ENCODE results near the gene MOB3A. TPM values are rescaled to one million over a fixed set of nuclear protein-coding genes. Genes with fewer than 3 reads are reported as not detected.
A peak's percentile ranks its signal among the peaks of the same experiment; 100 is the strongest.
"Not testable (repeated sequence)": the region's sequence is repeated elsewhere in the genome, so short reads cannot be mapped to it uniquely, and the experiment has no call there.

MOB3A gene
- 59.0 TPM for total RNA-seq

DNA sequence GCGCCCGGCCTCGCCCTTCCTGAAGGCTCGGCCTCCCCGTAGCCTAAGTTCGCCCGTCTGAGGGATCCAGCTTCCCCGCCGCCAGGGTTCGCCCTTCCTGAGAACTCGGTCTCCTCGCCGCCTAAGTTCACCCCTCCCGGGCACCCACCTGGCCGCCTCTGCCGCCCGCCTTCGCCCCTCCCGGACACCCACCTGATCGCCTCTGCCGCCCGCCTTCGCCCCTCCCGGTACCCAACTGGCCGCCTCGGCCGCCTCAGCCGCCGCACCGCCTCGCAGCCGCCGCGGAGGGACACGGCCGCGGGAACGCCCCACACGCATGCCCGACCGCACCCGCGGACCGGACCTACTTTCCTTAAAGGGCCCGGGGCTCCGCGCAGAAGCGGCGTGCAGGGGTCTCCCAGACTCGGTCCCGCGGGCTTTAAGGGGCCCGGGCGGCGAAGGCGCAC lies at the start of gene MOB3A:
Gene MOB3A, minus strand, starts transcription at position 293 of the 446 bp plus-strand sequence. CDS start 17,766 bp downstream, outside the sequence.
- peak; percentile 91 for DNase-seq (ENCODE audit: low spot score)

DNA sequence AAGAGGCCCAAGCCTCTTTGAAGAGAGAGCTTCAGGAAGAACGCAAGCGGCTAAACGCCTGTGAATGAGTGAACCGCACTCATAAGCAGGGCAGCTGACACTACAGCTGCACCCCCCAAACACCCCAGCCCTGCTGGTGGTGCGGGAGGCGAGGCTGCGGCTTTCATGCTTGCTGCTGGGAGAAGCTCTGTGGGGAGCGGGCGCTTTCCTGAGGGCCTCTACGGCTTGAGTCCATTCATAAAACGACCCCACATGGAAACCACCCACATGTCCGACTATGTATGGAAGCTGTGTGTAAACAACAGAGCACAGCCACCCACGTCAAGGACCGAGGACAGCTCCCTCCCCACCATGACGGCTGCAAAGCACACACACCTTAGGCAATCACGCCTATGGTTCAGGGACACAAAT lies 49.7 kb upstream of the MOB3A start:
- no peak for DNase-seq (ENCODE audit: low spot score)

DNA sequence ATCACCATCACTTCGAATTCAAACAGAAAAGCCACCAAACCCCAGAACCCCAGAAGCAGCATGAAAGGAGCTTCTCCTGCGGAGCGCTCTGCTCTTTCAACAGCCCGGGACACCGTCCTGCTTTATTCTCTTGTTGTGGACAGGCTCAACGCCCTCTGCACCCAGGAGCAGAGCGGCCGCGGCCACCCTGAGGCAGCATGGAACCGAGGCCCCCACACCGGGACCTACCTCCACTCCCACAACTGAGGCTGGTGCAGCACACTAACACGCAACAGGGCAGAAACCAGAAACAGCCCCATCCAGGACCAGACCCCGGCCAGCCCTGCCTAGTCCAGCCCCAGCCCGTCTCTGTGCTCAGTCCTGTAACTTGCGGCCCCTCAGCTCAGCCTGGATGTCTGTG lies 48.1 kb upstream of the MOB3A start:
- no peak for DNase-seq (ENCODE audit: low spot score)

DNA sequence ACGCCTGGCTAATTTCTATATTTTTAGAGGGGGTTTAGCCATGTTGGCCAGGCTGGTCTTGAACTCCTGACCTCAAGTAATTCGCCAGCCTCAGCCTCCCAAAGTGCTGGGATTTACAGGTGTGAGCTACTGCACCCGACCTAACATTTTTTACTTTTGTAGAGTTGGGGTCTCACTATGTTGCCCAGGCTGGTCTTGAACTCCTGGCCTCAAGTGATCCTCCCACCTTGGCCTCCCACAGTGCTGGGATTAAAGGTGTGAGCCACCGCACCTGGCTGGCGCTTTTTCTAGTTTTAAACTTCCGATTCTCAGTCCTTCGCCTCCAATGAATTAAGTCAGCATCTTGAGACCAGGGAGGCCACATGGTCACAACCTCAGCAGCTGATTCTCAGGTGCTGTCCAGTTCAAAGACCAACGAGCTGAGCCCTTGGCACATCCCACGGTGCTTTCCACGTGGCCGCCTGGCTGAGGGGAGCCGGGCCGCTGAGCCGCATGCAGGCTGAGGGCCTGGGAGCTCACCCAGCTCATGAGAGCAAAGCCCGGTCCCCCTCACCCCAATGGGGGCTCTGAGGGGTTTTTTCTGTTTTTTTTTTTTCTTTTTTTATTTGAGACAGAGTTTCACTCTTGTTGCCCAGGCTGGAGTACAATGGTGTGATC lies 46.2 kb upstream of the MOB3A start:
- DNase-seq (ENCODE audit: low spot score) = no peak

DNA sequence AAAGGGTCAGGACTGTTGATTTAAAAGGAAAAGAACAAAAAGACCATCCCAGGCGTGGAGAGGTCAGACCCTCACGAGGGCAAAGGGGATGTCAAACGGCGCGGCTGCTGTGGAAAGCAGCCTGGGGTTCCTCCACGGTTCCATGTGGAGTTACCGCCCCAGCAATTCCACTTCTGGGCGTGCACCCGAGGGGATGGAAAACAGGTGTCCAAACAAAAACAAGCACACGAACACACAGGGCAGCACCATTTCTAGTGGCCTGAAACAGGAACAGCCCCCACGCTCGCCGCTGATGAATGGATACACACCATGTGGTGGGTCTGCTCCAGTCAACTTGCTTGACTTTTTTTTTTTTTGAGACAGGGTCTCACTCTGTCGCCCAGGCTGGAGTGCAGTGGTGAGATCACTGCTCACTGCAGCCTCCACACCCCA lies 44.0 kb upstream of the MOB3A start:
- DNase-seq (ENCODE audit: low spot score) = no peak

DNA sequence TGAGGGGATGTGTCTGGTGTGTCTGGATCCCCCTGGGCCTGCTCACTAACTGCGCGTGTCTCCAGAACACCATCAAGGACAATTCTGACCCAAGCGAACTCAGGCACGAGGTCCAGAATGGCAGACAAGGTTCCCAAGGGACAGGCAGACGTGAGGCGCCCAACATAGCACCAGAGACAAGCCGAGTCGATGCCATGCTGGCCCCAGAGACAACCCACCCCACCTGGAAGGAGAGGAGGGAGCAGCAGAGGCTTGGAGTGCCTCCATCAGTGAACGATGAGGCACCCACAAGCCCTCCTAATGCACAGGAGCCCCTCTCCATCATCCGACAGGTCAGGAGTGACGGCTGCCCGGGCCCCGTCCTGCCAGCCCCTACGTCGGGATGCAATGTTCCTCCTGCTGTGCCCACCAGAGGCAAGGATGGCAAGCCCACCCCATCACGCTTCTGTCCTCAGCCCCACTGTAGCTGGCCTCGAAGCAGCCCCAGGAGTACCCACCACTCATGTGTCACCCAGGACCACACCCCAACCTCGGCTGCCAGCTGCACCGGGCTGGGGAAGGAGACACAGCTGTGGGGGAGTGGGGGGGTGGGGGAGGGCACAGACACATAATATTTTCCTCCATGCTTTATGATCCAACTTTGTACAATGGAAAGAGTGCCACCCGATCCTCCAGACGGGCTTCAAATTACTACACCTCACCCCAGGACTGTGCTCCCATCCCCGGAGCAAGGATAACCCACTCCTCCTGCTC lies 43.4 kb upstream of the MOB3A start:
- no peak for DNase-seq (ENCODE audit: low spot score)

DNA sequence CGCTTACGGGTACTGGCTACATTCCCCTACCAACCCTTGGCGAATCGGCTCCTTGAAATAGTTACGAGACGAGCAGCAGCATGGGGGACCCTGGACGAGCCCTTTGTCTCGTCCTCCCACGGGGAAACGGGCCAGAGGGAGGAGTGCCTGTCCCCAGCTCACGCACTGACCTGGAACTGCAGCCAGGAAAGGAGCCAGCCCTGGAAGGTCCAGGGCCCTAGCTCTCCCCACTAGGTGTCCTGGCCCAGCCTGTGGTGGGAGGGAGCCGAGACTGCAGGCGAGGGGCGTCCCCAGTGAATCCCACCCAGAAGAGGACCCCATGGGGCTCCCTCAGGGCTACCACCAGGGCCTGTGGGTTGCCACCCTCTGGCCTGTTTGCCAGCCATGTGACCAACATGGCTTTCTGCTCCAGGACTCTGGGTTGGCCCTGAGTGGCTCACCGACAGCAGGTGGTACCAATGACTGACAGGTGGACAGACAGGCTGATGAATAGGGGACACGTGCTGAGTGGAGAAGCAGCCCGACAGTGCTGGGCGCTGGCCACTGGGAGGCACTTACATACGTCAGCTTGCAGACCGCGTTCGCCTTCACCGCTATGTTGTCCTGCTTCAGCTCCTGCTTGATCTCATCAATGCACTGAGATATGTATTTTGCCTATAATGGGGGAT lies 42.1 kb upstream of the MOB3A start:
- no peak for DNase-seq (ENCODE audit: low spot score)

DNA sequence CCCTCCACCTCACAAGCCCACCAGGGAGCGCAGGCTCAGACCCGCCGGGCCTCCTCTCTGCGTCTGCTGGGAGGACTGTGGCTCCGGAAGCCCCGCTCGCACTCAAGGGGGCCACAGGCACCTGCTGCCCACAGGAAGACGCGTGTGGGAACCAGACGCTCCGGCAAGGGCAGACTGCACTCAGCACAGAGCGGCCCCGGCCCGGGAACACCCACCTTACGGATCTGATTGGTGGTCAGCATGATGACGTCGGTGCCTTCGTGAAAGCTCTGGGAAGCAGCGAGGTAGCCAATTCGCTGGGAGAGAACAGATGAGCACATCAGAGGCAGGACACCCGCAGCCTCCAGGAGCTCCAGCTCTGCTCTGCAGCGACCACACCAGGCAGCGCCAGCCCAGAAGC lies 40.7 kb upstream of the MOB3A start:
- no peak for DNase-seq (ENCODE audit: low spot score)

DNA sequence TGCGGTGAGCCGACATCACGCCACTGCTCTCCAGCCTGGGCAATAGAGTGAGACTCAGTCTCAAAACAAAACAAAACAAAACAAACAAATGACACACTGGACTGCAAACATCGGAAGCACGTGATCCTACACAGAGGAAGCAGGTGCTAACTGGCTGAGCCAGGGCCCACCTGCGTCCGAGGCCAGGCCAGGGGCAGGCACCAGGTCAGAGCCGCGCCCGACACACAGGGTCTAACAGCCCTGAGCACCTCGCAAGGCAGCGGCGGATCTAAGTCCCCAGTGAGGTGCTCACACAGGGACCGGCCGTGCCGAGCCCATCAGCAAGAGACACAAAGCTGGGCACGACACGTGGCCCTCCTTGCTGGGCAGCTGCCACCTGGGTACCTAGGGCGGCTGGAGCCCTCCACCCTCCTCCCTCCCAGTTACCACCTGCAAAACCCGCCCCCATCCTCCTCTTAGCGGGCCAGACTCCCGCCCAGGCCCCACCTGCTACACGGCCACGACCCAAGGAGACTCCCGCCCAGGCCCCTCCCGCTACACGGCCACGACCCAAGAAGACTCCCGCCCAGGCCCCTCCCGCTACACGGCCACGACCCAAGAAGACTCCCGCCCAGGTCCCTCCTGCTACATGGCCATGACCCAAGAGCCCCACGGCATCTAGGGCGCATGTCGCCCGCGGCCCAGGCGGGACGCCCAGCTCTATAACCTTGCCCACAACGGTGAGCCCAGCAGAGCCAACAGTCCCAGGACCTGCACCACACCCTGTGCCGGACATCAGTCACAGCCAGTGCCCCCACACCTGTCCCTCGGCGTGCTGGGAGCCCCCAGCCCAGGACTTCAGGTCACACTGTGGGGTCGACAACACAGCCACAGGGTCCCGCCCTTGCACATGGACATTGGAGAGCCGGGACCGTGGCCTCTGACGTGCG lies 39.6 kb upstream of the MOB3A start:
- DNase-seq (ENCODE audit: low spot score) = no peak

DNA sequence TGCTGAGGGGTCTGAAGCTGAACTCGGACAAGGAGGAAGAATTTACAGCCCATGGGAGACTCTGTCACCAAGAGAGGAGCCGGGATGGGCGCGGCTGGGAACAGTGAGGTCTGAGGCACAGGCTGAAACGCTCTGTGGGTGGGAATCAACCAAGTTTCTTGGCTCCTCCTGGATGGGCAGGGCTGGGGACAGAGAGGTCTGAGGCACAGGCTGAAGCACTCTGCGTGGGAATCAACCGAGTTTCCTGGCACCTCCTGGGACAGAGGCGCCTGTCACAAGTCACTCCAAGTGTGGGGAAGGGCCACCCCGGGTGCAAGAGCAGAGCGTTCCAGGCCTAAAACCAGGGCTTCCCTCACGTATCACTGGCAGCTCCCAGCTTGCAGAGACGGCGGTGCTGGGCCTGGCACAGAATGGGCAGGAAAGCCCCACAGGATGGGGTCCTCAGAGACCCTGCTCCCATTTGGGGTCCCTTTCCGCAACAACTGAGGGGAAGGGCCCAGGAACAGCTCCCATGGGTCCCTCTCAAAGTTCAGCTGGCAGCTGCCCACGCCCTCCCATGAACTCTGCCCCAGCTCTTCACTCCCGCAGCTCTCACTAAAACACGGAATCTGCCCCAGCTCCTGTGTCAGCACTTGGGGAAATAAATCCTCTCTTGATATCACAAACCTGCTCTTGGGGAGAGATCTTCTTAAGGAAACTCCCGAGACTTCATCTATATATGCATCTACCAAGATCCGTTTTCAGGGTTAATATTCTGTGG lies 36.8 kb upstream of the MOB3A start:
- no peak for DNase-seq (ENCODE audit: low spot score)

DNA sequence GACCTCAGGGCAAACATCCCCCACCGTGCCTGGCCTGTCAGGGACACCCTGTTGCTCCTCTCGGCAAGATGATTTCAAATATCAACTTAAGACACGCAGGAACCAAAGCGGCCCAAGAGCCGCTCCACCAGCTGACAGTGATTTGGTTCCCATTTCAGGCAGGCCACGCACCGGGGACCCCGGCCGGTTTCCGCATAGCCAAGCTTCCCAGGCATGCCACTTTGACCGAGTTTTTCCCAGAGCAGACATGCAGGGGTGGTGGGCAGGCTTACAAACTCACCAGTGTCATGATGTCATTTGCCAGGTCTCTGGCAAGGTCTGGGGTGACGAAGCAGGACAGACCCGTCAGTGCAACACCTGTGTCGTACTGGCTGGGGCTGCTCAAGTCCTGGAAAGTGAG lies 36.1 kb upstream of the MOB3A start:
- no peak for DNase-seq (ENCODE audit: low spot score)

DNA sequence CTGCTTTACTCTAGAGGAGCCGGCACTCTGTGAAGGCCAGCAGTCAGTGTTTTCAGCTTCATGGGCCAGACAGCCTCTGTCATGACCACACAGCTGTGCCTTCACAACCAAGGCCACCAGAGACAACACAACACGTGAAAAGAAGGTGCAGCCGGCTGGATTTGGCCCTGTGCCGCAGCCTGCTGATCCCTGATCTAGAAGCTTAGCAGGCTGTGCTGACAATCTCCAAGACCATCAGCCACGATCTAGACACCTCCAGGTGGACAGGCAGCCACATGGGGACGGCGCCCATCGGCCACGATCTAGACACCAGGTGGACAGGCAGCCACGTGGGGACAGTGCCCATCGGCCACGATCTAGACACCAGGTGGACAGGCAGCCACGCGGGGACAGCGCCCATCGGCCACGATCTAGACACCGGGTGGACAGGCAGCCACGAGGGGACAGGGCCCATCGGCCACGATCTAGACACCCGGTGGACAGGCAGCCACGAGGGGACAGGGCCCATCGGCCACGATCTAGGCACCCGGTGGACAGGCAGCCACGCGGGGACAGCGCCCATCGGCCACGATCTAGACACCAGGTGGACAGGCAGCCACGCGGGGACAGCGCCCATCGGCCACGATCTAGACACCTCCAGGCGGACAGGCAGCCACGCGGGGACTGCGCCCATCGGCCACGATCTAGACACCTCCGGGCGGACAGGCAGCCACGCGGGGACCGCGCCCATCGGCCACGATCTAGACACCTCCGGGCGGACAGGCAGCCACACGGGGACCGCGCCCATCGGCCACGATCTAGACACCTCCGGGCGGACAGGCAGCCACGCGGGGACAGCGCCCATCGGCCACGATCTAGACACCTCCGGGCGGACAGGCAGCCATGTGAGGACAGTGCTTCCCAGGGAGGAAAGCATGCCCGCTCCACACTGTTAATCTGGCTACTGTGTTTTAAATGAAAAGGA lies 35.2 kb upstream of the MOB3A start:
- DNase-seq (ENCODE audit: low spot score) = not testable (repeated sequence)

DNA sequence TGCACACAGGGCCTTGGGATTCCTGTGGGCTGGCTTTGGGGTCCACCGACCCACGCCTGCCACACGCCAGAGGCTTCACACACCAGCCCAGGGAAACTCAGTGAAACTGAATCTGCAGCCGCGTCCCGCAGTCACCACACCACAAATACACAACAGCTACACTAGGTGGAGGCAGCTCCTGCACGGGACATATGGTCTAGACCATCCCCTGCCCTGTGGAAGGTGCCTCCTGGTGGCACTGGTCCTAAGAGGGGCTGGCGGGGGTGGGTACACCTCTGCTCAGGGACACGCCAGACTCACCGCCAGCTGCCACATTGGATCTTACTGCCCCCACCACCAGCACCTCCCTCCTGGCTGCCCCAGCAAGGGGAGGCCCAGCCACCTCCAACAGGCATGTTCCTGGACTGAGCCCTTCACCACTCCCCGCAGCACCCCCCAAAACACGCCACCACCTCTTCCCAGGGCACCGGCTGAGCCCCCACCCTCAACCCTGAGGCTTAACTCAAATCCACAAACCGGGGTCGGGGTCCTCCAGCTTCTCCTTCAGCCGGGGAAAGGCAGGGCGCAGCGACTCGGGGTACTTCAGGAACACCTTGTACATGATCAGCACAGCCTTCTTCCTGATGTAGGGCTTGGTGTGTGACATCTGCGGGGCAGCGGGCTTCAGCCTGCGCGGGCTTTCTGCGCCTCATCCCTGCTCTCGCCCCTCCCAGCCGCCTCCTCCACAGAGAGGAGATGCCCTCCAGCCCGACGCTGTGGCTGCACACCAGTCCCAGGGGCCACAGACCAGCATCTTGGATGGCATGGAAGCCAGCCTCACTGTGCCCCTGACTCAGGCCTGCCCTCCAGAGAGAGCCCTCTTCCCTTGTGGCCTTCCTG lies 34.0 kb upstream of the MOB3A start:
- DNase-seq (ENCODE audit: low spot score) = no peak

DNA sequence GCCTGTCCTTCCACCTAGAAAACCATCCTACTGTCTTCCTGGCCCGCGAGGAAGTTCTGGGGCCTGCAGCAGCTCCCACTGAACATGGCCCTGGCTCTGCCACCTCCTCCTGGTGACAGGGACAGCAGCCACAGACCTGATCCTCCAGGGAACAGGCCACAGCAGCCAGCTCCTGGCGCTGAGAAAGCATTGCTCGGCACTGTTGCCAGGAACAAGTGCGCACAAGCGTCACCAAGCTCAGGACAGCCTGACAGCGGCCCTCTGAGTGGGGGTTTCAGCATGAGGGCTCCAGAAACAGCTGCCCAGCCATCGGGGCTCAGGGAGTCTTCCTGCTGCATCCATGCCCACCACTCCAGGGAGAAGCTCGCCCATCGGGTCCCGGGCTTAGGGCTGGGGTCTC lies 33.4 kb upstream of the MOB3A start:
- no peak for DNase-seq (ENCODE audit: low spot score)

DNA sequence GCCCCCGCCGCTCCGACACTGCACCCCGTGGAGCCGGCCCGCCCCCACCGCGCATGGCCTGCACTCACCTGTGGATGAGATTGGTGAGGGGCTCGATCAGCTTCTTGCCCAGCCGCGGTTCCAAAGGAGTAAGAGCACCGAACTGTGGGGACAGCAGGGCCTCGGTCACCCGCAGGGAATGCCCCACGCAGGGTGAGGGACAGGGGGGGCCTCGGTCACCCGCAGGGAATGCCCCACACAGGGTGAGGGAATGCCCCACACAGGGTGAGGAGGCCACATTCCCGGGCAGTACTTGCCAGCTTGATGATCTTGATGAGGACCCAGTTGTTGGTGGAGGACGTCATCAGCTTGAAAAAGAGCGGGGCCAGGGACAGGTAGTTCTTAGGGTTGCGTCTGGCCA lies 32.9 kb upstream of the MOB3A start:
- DNase-seq (ENCODE audit: low spot score) = no peak

DNA sequence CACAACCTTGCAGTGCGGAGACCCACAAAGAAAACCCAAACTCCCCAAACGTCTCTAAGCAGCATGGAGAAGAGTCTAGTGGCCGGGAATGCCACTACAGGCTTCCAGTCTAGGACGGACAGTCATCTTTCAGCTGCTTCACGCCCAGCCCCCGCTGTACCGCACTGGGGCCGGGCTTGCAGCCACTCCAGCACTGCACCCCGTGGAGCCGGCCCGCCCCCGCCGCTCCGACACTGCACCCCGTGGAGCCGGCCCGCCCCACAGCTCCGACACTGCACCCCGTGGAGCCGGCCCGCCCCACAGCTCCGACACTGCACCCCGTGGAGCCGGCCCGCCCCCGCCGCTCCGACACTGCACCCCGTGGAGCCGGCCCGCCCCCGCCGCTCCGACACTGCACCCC lies 32.1 kb upstream of the MOB3A start:
- not testable (repeated sequence) for DNase-seq (ENCODE audit: low spot score)

DNA sequence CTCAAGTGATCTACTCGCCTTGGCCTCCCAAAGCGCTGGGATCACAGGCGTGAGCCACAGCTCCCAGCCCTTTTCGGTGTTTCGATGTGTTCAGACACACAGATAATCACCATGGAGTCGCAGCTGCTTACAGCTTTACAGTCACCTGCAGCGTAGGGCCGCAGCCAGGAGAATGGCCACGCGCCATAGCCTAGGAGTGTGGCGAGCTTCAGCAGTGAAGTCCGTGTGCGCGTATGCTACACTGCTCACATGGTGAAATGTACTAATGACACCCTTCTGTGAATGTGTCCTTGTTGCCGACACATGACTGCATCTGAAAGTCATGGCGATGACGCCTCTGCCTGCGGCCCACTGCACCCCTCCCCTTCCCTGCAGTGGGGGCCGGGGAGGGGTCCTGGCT lies 31.6 kb upstream of the MOB3A start:
- no peak for DNase-seq (ENCODE audit: low spot score)

DNA sequence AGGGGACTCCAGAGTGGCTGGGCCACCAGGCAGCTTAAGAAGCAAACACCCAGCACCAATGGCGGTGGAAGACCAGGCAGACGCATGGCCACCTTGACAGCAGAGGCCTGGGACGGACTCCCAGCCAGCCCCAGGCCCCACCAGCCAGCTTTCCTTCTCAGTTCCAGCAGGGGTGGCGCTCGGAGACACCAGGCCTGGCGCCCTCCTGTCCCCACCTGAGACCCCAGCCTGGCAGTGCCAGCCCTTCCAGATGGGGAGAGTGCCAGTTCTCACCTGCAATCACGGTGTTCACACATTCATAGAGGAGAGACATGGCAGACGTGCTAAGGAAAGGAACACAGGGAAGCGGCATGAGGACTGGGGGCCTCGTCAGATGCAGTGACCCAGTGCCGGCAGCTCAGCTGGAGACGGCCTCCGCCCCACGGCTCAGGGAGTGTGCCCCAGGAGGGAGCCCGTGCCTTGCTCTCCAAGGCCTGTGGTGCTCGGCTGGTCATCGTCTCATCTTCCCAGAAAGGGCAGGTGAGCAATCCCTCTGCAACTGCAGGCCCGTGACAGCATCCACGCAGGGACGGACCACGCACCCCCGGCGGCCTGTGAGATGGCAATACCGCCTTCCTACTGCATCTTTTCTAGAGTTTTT lies 30.9 kb upstream of the MOB3A start:
- no peak for DNase-seq (ENCODE audit: low spot score)

All from mucosa of gallbladder (tissue), 1 donor.